SKM-1 (cell line): ENCODE results near the gene DNAJC6.

Source experiments
- DNase-seq: peaks from one replicate; lab custom pipeline; 2025; ENCODE audit not compliant: unreplicated experiment; lab: John Stamatoyannopoulos, UW

The DNAJC6 gene

GRCh38 chr1:65399003-65399402 is 89.7 kb downstream of the DNAJC6 start:
- no peak for DNase-seq

- no peak for DNase-seq
These were observed 92.3 kb downstream of the DNAJC6 start for GRCh38 chr1:65401612-65402011.

- no peak for DNase-seq
These were observed 95.6 kb downstream of the DNAJC6 start for GRCh38 chr1:65404941-65405340.

- DNase-seq, result no peak
These were observed 98.5 kb downstream of the DNAJC6 start for GRCh38 chr1:65407877-65408276.

- no peak for DNase-seq
These were observed 100.0 kb downstream of the DNAJC6 start for GRCh38 chr1:65409314-65409713.

GRCh38 chr1:65409816-65410326 is 100.5 kb downstream of the DNAJC6 start:
- DNase-seq, result no peak

- no peak for DNase-seq
These were observed 103.1 kb downstream of the DNAJC6 start for GRCh38 chr1:65412256-65412983.

GRCh38 chr1:65412984-65413375 is 103.6 kb downstream of the DNAJC6 start:
- DNase-seq, result no peak

GRCh38 chr1:65414538-65414937 is 105.2 kb downstream of the DNAJC6 start:
- no peak for DNase-seq

- DNase-seq, result no peak
These were observed 107.4 kb downstream of the DNAJC6 start for GRCh38 chr1:65416767-65417166.

- no peak for DNase-seq
These were observed 108.4 kb downstream of the DNAJC6 start for GRCh38 chr1:65417729-65418128.

- no peak for DNase-seq
These were observed 109.3 kb downstream of the DNAJC6 start for GRCh38 chr1:65418522-65419185.

- DNase-seq, result peak; percentile 91
These were observed 110.6 kb downstream of the DNAJC6 start for GRCh38 chr1:65419681-65420589.

- no peak for DNase-seq
These were observed 111.4 kb downstream of the DNAJC6 start, which contains the start of the genes LEPR and LEPROT for GRCh38 chr1:65420590-65421350. Gene LEPR, plus strand, starts transcription at chr1:65420668. Its CDS starts 144,898 bp downstream, at chr1:65565566. Gene LEPROT, plus strand, starts transcription at chr1:65420668. Its CDS starts 57 bp downstream, at chr1:65420725.

GRCh38 chr1:65421351-65422025 is 112.1 kb downstream of the DNAJC6 start:
- DNase-seq, result peak; percentile 51

GRCh38 chr1:65422241-65423203 is 113.2 kb downstream of the DNAJC6 start:
- DNase-seq, result no peak

GRCh38 chr1:65423884-65424572 is 114.7 kb downstream of the DNAJC6 start:
- no peak for DNase-seq

GRCh38 chr1:65424573-65424889 is 115.2 kb downstream of the DNAJC6 start:
- DNase-seq, result no peak
